Cardiac fibroblast (primary cell): ENCODE measurements around the gene IMMP2L.
"Not testable (repeated sequence)": the region's sequence is repeated elsewhere in the genome, so short reads cannot be mapped to it uniquely, and the experiment has no call there.

Source experiments
- DNase-seq, 2 donors: peaks; one replicate each; pipeline versions ENCODE4 v3.0.0 to v3.0.0-alpha.2; 2010; ENCODE audit warnings: low read depth in 2 of 2
- H3K4me3 ChIP-seq, 2 donors: replicated peaks in 1 of 2; 1 replicate in 1 of 2; 2 replicates in 1 of 2; pipeline ENCODE4 v1.5.1; 2011; ENCODE audit warnings: low read depth in 2 of 2, low read length in 2 of 2, mild to moderate bottlenecking in 2 of 2, moderate library complexity in 1 of 2
- TF ChIP-seq, protein P1 (sequence below): IDR thresholded peaks from one replicate; pipeline ENCODE4 v1.5.1; 2011; ENCODE audit warnings: low read depth, mild to moderate bottlenecking, low read length, inconsistent platforms

The IMMP2L gene

DNA sequence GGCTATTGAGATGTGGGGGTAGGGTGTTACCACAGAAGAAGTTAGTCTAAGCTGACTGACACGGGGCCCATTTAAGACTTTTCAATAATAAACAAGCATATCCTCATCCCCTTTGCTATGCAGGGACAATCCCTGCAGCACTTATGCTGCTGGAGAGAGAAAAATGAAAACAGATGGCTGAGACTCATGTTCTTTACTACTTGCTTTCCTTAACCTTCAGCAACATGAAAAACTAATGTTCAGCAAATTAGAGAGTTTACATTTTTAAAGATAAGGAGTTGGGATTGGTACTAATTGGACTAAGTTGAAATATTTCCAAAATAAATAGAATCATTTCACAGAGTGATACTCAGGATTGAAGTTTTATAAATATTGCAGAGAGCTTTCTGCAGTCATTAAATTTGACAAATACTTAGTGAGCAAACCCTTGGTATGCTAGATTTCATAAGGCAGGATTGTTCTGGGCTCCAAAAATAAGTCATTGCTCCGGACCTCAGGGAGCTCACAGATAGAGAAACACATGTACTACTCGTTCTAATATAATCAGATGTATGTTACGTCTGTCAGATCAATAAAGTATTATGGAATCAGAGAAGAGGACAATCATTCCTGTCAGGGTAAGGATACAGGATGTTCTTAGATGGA is 618.5 kb downstream of the IMMP2L start:
- peak in 1 of 2 donors; percentile 11 for DNase-seq
- TF ChIP-seq, protein P1, sequence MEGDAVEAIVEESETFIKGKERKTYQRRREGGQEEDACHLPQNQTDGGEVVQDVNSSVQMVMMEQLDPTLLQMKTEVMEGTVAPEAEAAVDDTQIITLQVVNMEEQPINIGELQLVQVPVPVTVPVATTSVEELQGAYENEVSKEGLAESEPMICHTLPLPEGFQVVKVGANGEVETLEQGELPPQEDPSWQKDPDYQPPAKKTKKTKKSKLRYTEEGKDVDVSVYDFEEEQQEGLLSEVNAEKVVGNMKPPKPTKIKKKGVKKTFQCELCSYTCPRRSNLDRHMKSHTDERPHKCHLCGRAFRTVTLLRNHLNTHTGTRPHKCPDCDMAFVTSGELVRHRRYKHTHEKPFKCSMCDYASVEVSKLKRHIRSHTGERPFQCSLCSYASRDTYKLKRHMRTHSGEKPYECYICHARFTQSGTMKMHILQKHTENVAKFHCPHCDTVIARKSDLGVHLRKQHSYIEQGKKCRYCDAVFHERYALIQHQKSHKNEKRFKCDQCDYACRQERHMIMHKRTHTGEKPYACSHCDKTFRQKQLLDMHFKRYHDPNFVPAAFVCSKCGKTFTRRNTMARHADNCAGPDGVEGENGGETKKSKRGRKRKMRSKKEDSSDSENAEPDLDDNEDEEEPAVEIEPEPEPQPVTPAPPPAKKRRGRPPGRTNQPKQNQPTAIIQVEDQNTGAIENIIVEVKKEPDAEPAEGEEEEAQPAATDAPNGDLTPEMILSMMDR: no peak
- no peak overlapping the region for H3K4me3 ChIP-seq

GRCh38 chr7:110941385-110941784 is 620.9 kb downstream of the IMMP2L start:
- no peak overlapping the region for H3K4me3 ChIP-seq
- DNase-seq: no peak
- TF ChIP-seq, protein P1: no peak

GRCh38 chr7:110940756-110941155 is 621.5 kb downstream of the IMMP2L start:
- H3K4me3 ChIP-seq: no peak overlapping the region
- TF ChIP-seq, protein P1: no peak
- DNase-seq: no peak

DNA sequence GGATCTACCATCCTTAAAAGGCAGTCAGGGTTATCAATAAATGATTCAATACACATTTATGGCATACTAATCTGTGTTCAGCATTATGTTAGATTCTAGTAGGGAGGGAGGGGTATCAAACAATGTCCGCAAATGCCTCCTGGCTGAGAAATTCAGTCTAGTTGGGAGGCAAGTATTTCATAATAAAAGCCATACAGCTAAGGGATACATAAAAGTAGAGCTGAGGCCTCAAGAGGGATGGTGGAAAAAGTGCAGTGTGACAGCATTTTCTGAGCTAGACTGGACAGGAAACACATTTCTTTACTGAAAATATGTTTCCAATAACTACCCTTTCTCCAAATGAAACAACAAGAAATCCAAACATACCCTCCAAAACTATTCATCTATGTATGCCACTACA is 624.1 kb downstream of the IMMP2L start:
- no peak overlapping the region for H3K4me3 ChIP-seq
- TF ChIP-seq, protein P1: no peak
- DNase-seq: no peak

- not testable (repeated sequence) for H3K4me3 ChIP-seq, DNase-seq
Measured at GRCh38 chr7:110936665-110937064, 625.6 kb downstream of the IMMP2L start.

- TF ChIP-seq, protein P1: no peak
- no peak for DNase-seq
- H3K4me3 ChIP-seq: no peak overlapping the region
Measured at GRCh38 chr7:110929480-110930249, 632.6 kb downstream of the IMMP2L start.

- TF ChIP-seq, protein P1: no peak
- H3K4me3 ChIP-seq: no peak overlapping the region
- DNase-seq: peak; percentile 63 to 88
Measured at GRCh38 chr7:110922906-110923305, 639.4 kb downstream of the IMMP2L start.
